WTC11 (cell line): ENCODE measurements around the gene FRMD4A. TPM values are rescaled to one million over a fixed set of nuclear protein-coding genes. Genes with fewer than 3 reads are reported as not detected.

Source experiments
- ATAC-seq: fragments of 200-7000 bp; cut with Tn5 transposase; 2 replicates; pipeline ENCODE4 v1.10.0; 2021; ENCODE audit warnings: mild to moderate bottlenecking, moderate library complexity
- CTCF ChIA-PET: fragments of 300-600 bp; sonication (Branson Sonifier 250); formaldehyde crosslinking; loops from one replicate; lab custom pipeline; 2021; ENCODE audit warnings: antibody characterized with exemption; lab: Charles Lee
- POLR2A ChIA-PET: fragments of 350-600 bp; sonication (Branson Sonifier 250); formaldehyde crosslinking; loops from one replicate; lab custom pipeline; 2021; ENCODE audit warnings: antibody characterized with exemption; lab: Charles Lee
- DNase-seq: peaks from one replicate; pipeline ENCODE4 v3.0.0; 2021; ENCODE audit warnings: low spot score
- H3K27ac Mint-ChIP-seq: 2 replicates; pipeline ENCODE4 v1.8.0; 2021; ENCODE audit warnings: mixed read lengths
- H3K27me3 Mint-ChIP-seq: 2 replicates; pipeline ENCODE4 v1.8.0; 2021; ENCODE audit warnings: low read depth, mild to moderate bottlenecking, moderate library complexity, mixed read lengths
- H3K36me3 Mint-ChIP-seq: 2 replicates; pipeline ENCODE4 v1.8.0; 2021; ENCODE audit warnings: mixed read lengths
- H3K4me1 Mint-ChIP-seq: 2 replicates; pipeline ENCODE4 v1.8.0; 2022; ENCODE audit warnings: mixed read lengths
- H3K4me3 Mint-ChIP-seq: 2 replicates; pipeline ENCODE4 v1.8.0; 2021; ENCODE audit warnings: mild to moderate bottlenecking, moderate library complexity, mixed read lengths
- H3K9me3 Mint-ChIP-seq: 2 replicates; pipeline ENCODE4 v1.8.0; 2021; ENCODE audit warnings: mixed read lengths
- CBFB ChIP-seq: sonication (generic); formaldehyde crosslinking; IDR thresholded peaks from 2 replicates; pipeline ENCODE4 v1.8.1; 2022; ENCODE audit warnings: mild to moderate bottlenecking, low read depth, missing genetic modification reagents
- ETV6 ChIP-seq: sonication (generic); formaldehyde crosslinking; IDR thresholded peaks from 2 replicates; pipeline ENCODE4 v1.8.1; 2022; ENCODE audit warnings: mild to moderate bottlenecking, missing genetic modification reagents
- GRHL2 ChIP-seq: fragments of 250-450 bp; sonication (Bioruptor Pico); IDR thresholded peaks from 2 replicates; pipeline ENCODE4 v1.8.0; 2022; ENCODE audit warnings: mild to moderate bottlenecking, moderate library complexity; ENCODE audit not compliant: insufficient replicate concordance, severe bottlenecking
- KAT7 ChIP-seq: sonication (generic); formaldehyde crosslinking; IDR thresholded peaks from 2 replicates; pipeline ENCODE4 v1.8.1; 2023; ENCODE audit warnings: missing genetic modification reagents, mild to moderate bottlenecking, borderline replicate concordance
- MYBL2 ChIP-seq: sonication (generic); formaldehyde crosslinking; IDR thresholded peaks from 2 replicates; pipeline ENCODE4 v1.8.1; 2023; ENCODE audit warnings: mild to moderate bottlenecking, moderate library complexity, missing genetic modification reagents
- NFATC4 ChIP-seq: fragments of 250-450 bp; sonication (Bioruptor Pico); IDR thresholded peaks from 2 replicates; pipeline ENCODE4 v1.9.0; 2021; ENCODE audit warnings: mild to moderate bottlenecking
- PRRX2 ChIP-seq: fragments of 250-450 bp; sonication (Bioruptor Pico); IDR thresholded peaks from 2 replicates; pipeline ENCODE4 v1.8.0; 2021; ENCODE audit warnings: mild to moderate bottlenecking
- RELA ChIP-seq: sonication (generic); formaldehyde crosslinking; IDR thresholded peaks from 2 replicates; pipeline ENCODE4 v1.8.1; 2022; ENCODE audit warnings: missing genetic modification reagents, mild to moderate bottlenecking, borderline replicate concordance
- SMAD4 ChIP-seq: sonication (generic); formaldehyde crosslinking; IDR thresholded peaks from 2 replicates; pipeline ENCODE4 v1.8.0; 2022; ENCODE audit warnings: mild to moderate bottlenecking, missing genetic modification reagents
- TEAD4 ChIP-seq: sonication (generic); formaldehyde crosslinking; IDR thresholded peaks from 2 replicates; pipeline ENCODE4 v1.8.0; 2022; ENCODE audit warnings: mild to moderate bottlenecking, missing genetic modification reagents
- ZNF121 ChIP-seq: sonication (generic); formaldehyde crosslinking; IDR thresholded peaks from 2 replicates; pipeline ENCODE4 v1.8.0; 2023; ENCODE audit warnings: missing genetic modification reagents
- ZNF263 ChIP-seq: sonication (generic); formaldehyde crosslinking; IDR thresholded peaks from 2 replicates; pipeline ENCODE4 v1.8.1; 2022; ENCODE audit warnings: low read depth, mild to moderate bottlenecking, moderate library complexity, missing genetic modification reagents
- total RNA-seq: library from RNA; stranded (reverse); gene quantifications from 3 replicates; pipeline ENCODE4 v1.2.3, GENCODE V29; 2021
- TF ChIP-seq, protein P1 (sequence below): fragments of 200-600 bp; IDR thresholded peaks from 2 replicates; pipeline ENCODE4 v1.8.0; 2022; ENCODE audit warnings: antibody characterized with exemption
- TF ChIP-seq, protein P2 (sequence below): fragments of 250-450 bp; sonication (Bioruptor Pico); IDR thresholded peaks from 2 replicates; pipeline ENCODE4 v1.9.0; 2021; ENCODE audit warnings: mild to moderate bottlenecking, borderline replicate concordance
- TF ChIP-seq, protein P3 (sequence below): sonication (generic); formaldehyde crosslinking; IDR thresholded peaks from 2 replicates; pipeline ENCODE4 v1.8.0; 2022; ENCODE audit warnings: missing genetic modification reagents
- TF ChIP-seq, protein P4 (sequence below): sonication (generic); formaldehyde crosslinking; IDR thresholded peaks from 2 replicates; pipeline ENCODE4 v1.8.1; 2023; ENCODE audit warnings: mild to moderate bottlenecking, moderate library complexity, missing genetic modification reagents

FRMD4A gene
- total RNA-seq, 1 experiment from 2014 or later, result 35.5 TPM

DNA sequence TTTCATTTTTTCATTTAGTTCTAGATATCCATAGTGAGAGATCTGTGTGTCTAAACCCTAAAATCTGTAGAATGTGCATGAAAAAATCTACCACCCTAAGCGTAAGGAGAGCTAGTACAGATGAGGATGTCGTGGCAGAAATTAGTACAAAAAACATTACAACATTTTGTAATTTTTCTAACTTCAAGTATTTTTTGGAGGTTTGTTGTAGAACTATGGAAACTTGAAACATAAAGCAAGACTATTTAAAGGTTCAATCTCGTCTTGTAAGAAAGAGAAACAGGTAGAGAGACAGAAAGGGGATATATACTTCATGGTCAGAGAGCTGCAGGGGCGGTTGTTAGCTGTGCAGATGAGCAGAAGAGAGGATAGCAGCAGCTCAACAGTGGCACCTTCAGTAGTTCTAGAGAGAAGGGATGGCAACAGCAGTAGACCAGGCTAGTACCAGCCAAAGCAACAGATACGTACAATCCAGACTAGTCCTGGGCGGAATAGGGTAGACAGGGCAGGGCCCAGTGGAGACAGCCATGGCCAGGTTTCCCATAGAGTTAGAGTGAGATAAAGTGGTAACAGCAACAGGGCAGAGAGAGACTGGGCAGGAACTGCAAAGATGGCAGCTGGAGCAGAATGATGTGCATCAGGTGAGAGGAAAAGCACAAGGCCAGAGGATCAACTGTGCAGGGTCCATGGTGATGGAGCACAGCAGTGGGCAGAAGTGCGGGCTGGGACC, 145.2 kb downstream of the FRMD4A start (continued):
- TF ChIP-seq NFATC4 (CRISPR knock-in tag) (peak; percentile 100), CBFB (CRISPR knock-in tag) (no peak), ETV6 (CRISPR knock-in tag) (peak; percentile 99), MYBL2 (CRISPR knock-in tag) (peak; percentile 42; the same call in 1 of the 2 replicates), SMAD4 (CRISPR knock-in tag) (0 out of 2 replicates have a peak, but pooled peaks have one; percentile 36), GRHL2 (CRISPR knock-in tag) (peak; percentile 2), ZNF263 (CRISPR knock-in tag) (no peak), PRRX2 (CRISPR knock-in tag) (peak; percentile 100), RELA (CRISPR knock-in tag) (no peak), TEAD4 (CRISPR knock-in tag) (no peak), KAT7 (CRISPR knock-in tag) (0 out of 2 replicates have a peak, but pooled peaks have one; percentile 89)
- TF ChIP-seq, protein P1, sequence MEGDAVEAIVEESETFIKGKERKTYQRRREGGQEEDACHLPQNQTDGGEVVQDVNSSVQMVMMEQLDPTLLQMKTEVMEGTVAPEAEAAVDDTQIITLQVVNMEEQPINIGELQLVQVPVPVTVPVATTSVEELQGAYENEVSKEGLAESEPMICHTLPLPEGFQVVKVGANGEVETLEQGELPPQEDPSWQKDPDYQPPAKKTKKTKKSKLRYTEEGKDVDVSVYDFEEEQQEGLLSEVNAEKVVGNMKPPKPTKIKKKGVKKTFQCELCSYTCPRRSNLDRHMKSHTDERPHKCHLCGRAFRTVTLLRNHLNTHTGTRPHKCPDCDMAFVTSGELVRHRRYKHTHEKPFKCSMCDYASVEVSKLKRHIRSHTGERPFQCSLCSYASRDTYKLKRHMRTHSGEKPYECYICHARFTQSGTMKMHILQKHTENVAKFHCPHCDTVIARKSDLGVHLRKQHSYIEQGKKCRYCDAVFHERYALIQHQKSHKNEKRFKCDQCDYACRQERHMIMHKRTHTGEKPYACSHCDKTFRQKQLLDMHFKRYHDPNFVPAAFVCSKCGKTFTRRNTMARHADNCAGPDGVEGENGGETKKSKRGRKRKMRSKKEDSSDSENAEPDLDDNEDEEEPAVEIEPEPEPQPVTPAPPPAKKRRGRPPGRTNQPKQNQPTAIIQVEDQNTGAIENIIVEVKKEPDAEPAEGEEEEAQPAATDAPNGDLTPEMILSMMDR, result no peak
- TF ChIP-seq, protein P2, sequence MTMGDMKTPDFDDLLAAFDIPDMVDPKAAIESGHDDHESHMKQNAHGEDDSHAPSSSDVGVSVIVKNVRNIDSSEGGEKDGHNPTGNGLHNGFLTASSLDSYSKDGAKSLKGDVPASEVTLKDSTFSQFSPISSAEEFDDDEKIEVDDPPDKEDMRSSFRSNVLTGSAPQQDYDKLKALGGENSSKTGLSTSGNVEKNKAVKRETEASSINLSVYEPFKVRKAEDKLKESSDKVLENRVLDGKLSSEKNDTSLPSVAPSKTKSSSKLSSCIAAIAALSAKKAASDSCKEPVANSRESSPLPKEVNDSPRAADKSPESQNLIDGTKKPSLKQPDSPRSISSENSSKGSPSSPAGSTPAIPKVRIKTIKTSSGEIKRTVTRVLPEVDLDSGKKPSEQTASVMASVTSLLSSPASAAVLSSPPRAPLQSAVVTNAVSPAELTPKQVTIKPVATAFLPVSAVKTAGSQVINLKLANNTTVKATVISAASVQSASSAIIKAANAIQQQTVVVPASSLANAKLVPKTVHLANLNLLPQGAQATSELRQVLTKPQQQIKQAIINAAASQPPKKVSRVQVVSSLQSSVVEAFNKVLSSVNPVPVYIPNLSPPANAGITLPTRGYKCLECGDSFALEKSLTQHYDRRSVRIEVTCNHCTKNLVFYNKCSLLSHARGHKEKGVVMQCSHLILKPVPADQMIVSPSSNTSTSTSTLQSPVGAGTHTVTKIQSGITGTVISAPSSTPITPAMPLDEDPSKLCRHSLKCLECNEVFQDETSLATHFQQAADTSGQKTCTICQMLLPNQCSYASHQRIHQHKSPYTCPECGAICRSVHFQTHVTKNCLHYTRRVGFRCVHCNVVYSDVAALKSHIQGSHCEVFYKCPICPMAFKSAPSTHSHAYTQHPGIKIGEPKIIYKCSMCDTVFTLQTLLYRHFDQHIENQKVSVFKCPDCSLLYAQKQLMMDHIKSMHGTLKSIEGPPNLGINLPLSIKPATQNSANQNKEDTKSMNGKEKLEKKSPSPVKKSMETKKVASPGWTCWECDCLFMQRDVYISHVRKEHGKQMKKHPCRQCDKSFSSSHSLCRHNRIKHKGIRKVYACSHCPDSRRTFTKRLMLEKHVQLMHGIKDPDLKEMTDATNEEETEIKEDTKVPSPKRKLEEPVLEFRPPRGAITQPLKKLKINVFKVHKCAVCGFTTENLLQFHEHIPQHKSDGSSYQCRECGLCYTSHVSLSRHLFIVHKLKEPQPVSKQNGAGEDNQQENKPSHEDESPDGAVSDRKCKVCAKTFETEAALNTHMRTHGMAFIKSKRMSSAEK (CRISPR knock-in tag), result peak; percentile 100

DNA sequence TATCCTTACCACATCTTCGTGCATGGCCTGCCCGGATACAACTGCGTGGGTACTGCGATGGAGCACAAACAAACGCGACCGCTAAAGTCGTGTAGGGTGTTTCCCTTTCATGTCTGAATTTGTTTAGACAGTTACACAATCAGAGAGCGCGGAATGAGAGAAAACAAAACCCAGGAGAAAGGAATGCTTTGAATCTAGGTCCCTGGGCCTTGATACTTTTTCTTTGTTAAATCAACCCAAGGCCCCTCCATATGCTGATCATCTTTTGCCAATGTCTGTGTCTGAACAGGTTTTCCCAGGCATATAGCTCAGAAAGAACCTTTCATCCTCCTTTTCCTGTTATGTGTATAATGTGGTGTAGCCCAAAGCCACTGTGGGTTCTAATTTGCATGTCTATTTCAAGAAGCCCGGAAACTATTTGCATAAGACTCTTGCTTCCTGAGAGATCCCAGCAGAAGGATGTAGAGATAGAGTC, 145.8 kb downstream of the FRMD4A start:
- ChIA-PET CTCF (interaction anchor here (0.6 to 6.8 kb wide), 14 partner anchors 9 to 765 kb away, joined by 3 to 75 read pairs (median 4); no protein-coding TSS in a partner anchor), POLR2A (interaction anchor here (0.9 to 2.0 kb wide), 9 partner anchors 11 to 653 kb away, joined by 3 to 16 read pairs (median 6); partner anchors contain the start of genes CDNF, HSPA14 and MSANTD7)
- no peaks in the 10 kb centered on the region; the same call in 1 of the 2 replicates for H3K27me3 Mint-ChIP-seq
- H3K4me1 Mint-ChIP-seq, result peaks cover 26% of the 10 kb centered on the region
- TF ChIP-seq, protein P3, sequence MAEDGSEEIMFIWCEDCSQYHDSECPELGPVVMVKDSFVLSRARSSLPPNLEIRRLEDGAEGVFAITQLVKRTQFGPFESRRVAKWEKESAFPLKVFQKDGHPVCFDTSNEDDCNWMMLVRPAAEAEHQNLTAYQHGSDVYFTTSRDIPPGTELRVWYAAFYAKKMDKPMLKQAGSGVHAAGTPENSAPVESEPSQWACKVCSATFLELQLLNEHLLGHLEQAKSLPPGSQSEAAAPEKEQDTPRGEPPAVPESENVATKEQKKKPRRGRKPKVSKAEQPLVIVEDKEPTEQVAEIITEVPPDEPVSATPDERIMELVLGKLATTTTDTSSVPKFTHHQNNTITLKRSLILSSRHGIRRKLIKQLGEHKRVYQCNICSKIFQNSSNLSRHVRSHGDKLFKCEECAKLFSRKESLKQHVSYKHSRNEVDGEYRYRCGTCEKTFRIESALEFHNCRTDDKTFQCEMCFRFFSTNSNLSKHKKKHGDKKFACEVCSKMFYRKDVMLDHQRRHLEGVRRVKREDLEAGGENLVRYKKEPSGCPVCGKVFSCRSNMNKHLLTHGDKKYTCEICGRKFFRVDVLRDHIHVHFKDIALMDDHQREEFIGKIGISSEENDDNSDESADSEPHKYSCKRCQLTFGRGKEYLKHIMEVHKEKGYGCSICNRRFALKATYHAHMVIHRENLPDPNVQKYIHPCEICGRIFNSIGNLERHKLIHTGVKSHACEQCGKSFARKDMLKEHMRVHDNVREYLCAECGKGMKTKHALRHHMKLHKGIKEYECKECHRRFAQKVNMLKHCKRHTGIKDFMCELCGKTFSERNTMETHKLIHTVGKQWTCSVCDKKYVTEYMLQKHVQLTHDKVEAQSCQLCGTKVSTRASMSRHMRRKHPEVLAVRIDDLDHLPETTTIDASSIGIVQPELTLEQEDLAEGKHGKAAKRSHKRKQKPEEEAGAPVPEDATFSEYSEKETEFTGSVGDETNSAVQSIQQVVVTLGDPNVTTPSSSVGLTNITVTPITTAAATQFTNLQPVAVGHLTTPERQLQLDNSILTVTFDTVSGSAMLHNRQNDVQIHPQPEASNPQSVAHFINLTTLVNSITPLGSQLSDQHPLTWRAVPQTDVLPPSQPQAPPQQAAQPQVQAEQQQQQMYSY (CRISPR knock-in tag), result peak; percentile 60
- no peak for TF ChIP-seq ZNF121 (CRISPR knock-in tag)
- TF ChIP-seq, protein P4, sequence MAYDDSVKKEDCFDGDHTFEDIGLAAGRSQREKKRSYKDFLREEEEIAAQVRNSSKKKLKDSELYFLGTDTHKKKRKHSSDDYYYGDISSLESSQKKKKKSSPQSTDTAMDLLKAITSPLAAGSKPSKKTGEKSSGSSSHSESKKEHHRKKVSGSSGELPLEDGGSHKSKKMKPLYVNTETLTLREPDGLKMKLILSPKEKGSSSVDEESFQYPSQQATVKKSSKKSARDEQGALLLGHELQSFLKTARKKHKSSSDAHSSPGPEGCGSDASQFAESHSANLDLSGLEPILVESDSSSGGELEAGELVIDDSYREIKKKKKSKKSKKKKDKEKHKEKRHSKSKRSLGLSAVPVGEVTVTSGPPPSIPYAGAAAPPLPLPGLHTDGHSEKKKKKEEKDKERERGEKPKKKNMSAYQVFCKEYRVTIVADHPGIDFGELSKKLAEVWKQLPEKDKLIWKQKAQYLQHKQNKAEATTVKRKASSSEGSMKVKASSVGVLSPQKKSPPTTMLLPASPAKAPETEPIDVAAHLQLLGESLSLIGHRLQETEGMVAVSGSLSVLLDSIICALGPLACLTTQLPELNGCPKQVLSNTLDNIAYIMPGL (CRISPR knock-in tag), result no peak
- DNase-seq (no peak), ATAC-seq (peak; percentile 23)
- no peaks in the 10 kb centered on the region for H3K9me3 Mint-ChIP-seq
- H3K4me3 Mint-ChIP-seq, result no peak overlapping the region
- H3K36me3 Mint-ChIP-seq, result no peaks in the 10 kb centered on the region
- H3K27ac Mint-ChIP-seq, result peak overlapping the region; percentile 100
